MM.1S (cell line): ENCODE measurements around the gene PALD1.

Experiments used
- DNase-seq: peaks from one replicate; pipeline ENCODE4 v3.0.0-alpha.2; 2015
- H2AFZ ChIP-seq: fragments of 300-600 bp; sonication (generic); 2 replicates; pipeline ENCODE4 v1.6.0; 2016; ENCODE audit warnings: antibody characterized with exemption, low read length
- H3F3A ChIP-seq: fragments of 300-600 bp; sonication (generic); 2 replicates; pipeline ENCODE4 v1.6.1; 2016; ENCODE audit warnings: mild to moderate bottlenecking, antibody characterized with exemption, low read length, moderate library complexity, mixed read lengths; ENCODE audit not compliant: insufficient read depth
- H3K27ac ChIP-seq: fragments of 300-600 bp; sonication (generic); 2 replicates; pipeline ENCODE4 v1.5.1; 2016; ENCODE audit warnings: mild to moderate bottlenecking, low read length
- H3K27me3 ChIP-seq: fragments of 300-600 bp; sonication (generic); replicated peaks from 2 replicates; pipeline ENCODE4 v1.6.0; 2016; ENCODE audit warnings: low read length; ENCODE audit not compliant: insufficient read depth
- H3K36me3 ChIP-seq: fragments of 300-600 bp; sonication (generic); replicated peaks from 2 replicates; pipeline ENCODE4 v1.6.1; 2016; ENCODE audit warnings: mild to moderate bottlenecking, low read length, mixed read lengths; ENCODE audit not compliant: insufficient read depth
- H3K4me1 ChIP-seq: fragments of 300-600 bp; sonication (generic); 2 replicates; pipeline ENCODE4 v1.6.1; 2016; ENCODE audit warnings: low read length, mixed read lengths
- H3K4me2 ChIP-seq: fragments of 300-600 bp; sonication (generic); 2 replicates; pipeline ENCODE4 v1.6.0; 2016; ENCODE audit warnings: low read depth, low read length
- H3K4me3 ChIP-seq: fragments of 300-600 bp; sonication (generic); 2 replicates; pipeline ENCODE4 v1.5.1; 2016; ENCODE audit warnings: low read length, mixed read lengths
- H3K79me2 ChIP-seq: fragments of 300-600 bp; sonication (generic); 2 replicates; pipeline ENCODE4 v1.6.1; 2016; ENCODE audit warnings: mixed run types, low read length, mixed read lengths
- H3K9ac ChIP-seq: fragments of 300-600 bp; sonication (generic); 2 replicates; pipeline ENCODE4 v1.6.1; 2016; ENCODE audit warnings: low read length, mixed read lengths
- H3K9me2 ChIP-seq: fragments of 300-600 bp; sonication (generic); replicated peaks from 2 replicates; pipeline ENCODE4 v1.6.1; 2016; ENCODE audit warnings: mild to moderate bottlenecking, low read length, mixed read lengths; ENCODE audit not compliant: insufficient read depth
- H3K9me3 ChIP-seq: fragments of 300-600 bp; sonication (generic); replicated peaks from 2 replicates; pipeline ENCODE4 v1.6.1; 2016; ENCODE audit warnings: mild to moderate bottlenecking, low read length, mixed read lengths; ENCODE audit not compliant: insufficient read depth
- H4K20me1 ChIP-seq: fragments of 300-600 bp; sonication (generic); 2 replicates; pipeline ENCODE4 v1.6.1; 2016; ENCODE audit warnings: mild to moderate bottlenecking, low read length, moderate library complexity, mixed read lengths; ENCODE audit not compliant: insufficient read depth
- CTCF ChIP-seq: fragments of 300-600 bp; sonication (generic); IDR thresholded peaks from 2 replicates; pipeline ENCODE4 v1.5.1; 2016; ENCODE audit warnings: antibody characterized with exemption, low read length, mixed read lengths
- EZH2 ChIP-seq: fragments of 300-600 bp; sonication (generic); optimal IDR thresholded peaks from 2 replicates; pipeline ENCODE3; 2017; ENCODE audit warnings: low read depth, mild to moderate bottlenecking, antibody characterized with exemption, low read length, mixed read lengths
- EZH2phosphoT487 ChIP-seq: fragments of 300-600 bp; sonication (generic); IDR thresholded peaks from 2 replicates; pipeline ENCODE4 v1.6.1; 2018; ENCODE audit warnings: antibody characterized with exemption, low read length

Gene PALD1

GRCh38 chr10:70503776-70504175, 25.2 kb downstream of the PALD1 start:
- no peaks in the 10 kb centered on the region for H3K9me2 ChIP-seq
- peak overlapping the region; percentile 29; the same call in 1 of the 2 replicates for H3K27ac ChIP-seq
- H3K9me3 ChIP-seq: no peaks in the 10 kb centered on the region
- TF ChIP-seq CTCF: no peak
- TF ChIP-seq EZH2: no peak
- no peak for TF ChIP-seq EZH2phosphoT487
- peaks cover 24% of the 10 kb centered on the region for H3F3A ChIP-seq
- peaks cover 92% of the 10 kb centered on the region for H3K79me2 ChIP-seq
- H3K4me1 ChIP-seq: peaks cover 54% of the 10 kb centered on the region
- no peak overlapping the region for H3K4me3 ChIP-seq
- H3K27me3 ChIP-seq: no peaks in the 10 kb centered on the region
- H2AFZ ChIP-seq: no peak overlapping the region
- H4K20me1 ChIP-seq: no peaks in the 10 kb centered on the region
- H3K4me2 ChIP-seq: no peak overlapping the region
- H3K36me3 ChIP-seq: 0 out of 2 replicates have a peak, but pooled peaks cover 4% of the 10 kb centered on the region
- peak; percentile 47 for DNase-seq
- no peak overlapping the region for H3K9ac ChIP-seq

DNA sequence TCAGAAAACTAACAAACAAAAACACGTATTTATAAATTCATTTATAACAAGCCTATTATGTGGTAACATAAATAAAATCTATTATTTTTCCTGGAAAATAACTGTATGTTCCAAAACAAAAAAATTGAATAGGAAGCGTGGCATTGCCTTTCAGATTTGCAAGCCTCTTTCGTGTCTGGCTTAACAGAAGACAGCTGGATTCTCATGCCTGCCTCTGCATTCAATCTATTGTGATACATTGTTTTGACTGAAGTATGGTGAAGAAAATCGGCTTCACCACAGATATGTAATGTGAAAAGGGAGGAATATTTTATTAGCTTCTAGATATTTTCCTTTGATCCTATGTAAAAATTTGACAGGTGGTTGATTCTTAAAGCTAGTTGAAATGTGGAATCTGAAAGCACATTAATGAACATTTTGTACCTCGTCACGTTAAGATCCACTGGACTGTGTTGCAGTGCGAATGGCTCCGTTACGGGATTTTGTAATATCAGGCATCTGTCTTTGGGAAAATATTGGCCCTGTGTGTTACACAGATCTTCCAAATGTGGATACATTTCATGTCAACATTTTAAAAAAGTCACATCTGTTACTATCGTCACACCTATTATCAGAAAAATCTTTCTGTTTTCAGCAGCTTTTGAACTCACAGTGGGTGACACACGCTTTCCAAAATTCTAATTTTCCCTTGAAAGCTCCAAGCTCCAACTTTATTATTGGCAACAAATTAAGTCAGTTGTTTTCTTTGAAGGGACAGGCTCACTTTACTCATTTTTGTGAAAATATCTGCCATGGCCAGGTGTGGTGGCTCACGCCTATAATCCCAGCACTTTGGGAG, 26.2 kb downstream of the PALD1 start:
- no peak overlapping the region for H3K9ac ChIP-seq
- no peaks in the 10 kb centered on the region for H4K20me1 ChIP-seq
- H3K4me3 ChIP-seq: no peak overlapping the region
- peak overlapping the region; percentile 29; the same call in 1 of the 2 replicates for H3K27ac ChIP-seq
- peaks cover 14% of the 10 kb centered on the region for H3F3A ChIP-seq
- peaks cover 54% of the 10 kb centered on the region for H3K4me1 ChIP-seq
- 0 out of 2 replicates have a peak, but pooled peaks cover 4% of the 10 kb centered on the region for H3K36me3 ChIP-seq
- H3K27me3 ChIP-seq: no peaks in the 10 kb centered on the region
- no peaks in the 10 kb centered on the region for H3K9me2 ChIP-seq
- no peak overlapping the region for H2AFZ ChIP-seq
- no peak for DNase-seq
- no peak overlapping the region for H3K4me2 ChIP-seq
- peaks cover 95% of the 10 kb centered on the region for H3K79me2 ChIP-seq
- TF ChIP-seq EZH2: no peak
- TF ChIP-seq CTCF: no peak
- TF ChIP-seq EZH2phosphoT487: no peak
- H3K9me3 ChIP-seq: no peaks in the 10 kb centered on the region

- H3K27me3 ChIP-seq: no peaks in the 10 kb centered on the region
- peaks cover 95% of the 10 kb centered on the region for H3K79me2 ChIP-seq
- no peak overlapping the region for H3K27ac ChIP-seq
- no peak overlapping the region for H2AFZ ChIP-seq
- no peak overlapping the region for H3K9ac ChIP-seq
- peaks cover 54% of the 10 kb centered on the region for H3K4me1 ChIP-seq
- no peak for TF ChIP-seq EZH2phosphoT487
- TF ChIP-seq EZH2: no peak
- H3K9me2 ChIP-seq: no peaks in the 10 kb centered on the region
- no peaks in the 10 kb centered on the region for H4K20me1 ChIP-seq
- no peak overlapping the region for H3K4me2 ChIP-seq
- H3K9me3 ChIP-seq: no peaks in the 10 kb centered on the region
- no peak for DNase-seq
- H3K36me3 ChIP-seq: 0 out of 2 replicates have a peak, but pooled peaks cover 4% of the 10 kb centered on the region
- no peak overlapping the region for H3K4me3 ChIP-seq
- peaks cover 7% of the 10 kb centered on the region; the same call in 1 of the 2 replicates for H3F3A ChIP-seq
Measured at GRCh38 chr10:70505908-70506307, 27.3 kb downstream of the PALD1 start.

DNA sequence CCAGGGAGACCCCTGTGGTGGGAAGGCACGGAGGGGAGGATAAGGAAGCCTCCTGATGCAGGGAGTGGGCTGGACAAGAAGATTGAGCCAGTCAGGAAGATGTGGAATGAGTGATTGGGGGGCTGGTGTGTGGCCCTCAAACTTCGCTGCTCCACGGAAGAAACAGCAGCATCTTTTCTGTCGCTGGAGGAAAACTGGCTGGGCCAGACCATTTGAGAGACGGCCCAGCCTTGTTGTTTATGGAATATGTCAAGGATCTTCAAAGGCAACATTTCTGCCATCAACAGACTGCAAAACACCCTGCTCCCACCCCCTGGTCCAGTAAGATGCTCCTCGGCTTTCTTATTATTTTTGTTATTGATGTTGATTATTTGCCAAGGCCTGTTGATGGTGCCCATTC, 29.4 kb downstream of the PALD1 start:
- DNase-seq: no peak
- Histone ChIP-seq H4K20me1 (no peaks in the 10 kb centered on the region), H3K4me3 (peak overlapping the region; percentile 21; the same call in 1 of the 2 replicates), H3K79me2 (peaks cover 93% of the 10 kb centered on the region), H3K9ac (peak overlapping the region; percentile 44), H3K4me1 (peaks cover 56% of the 10 kb centered on the region), H3K27ac (peak overlapping the region; percentile 81), H3K27me3 (no peaks in the 10 kb centered on the region), H3K9me2 (no peaks in the 10 kb centered on the region), H2AFZ (no peak overlapping the region), H3K4me2 (peak overlapping the region; percentile 59), H3F3A (peaks cover 11% of the 10 kb centered on the region; the same call in 1 of the 2 replicates), H3K9me3 (no peaks in the 10 kb centered on the region), H3K36me3 (0 out of 2 replicates have a peak, but pooled peaks cover 4% of the 10 kb centered on the region)
- TF ChIP-seq EZH2 (no peak), CTCF (no peak)
